GM18511 (cell line): ENCODE measurements around the gene MYCBPAP.

Experiments
- ATAC-seq: cut with Tn5 transposase; IDR thresholded peaks from one replicate; pipeline ENCODE4 v1.9.1; 2021; ENCODE audit warnings: mild to moderate bottlenecking, moderate library complexity; ENCODE audit not compliant: unreplicated experiment

Gene MYCBPAP

GRCh38 chr17:50507871-50508572 is at the start of gene MYCBPAP:
Gene MYCBPAP (plus strand): TSS chr17:50508439. CDS start chr17:50508675, 236 bp downstream.
- no peak for ATAC-seq

DNA sequence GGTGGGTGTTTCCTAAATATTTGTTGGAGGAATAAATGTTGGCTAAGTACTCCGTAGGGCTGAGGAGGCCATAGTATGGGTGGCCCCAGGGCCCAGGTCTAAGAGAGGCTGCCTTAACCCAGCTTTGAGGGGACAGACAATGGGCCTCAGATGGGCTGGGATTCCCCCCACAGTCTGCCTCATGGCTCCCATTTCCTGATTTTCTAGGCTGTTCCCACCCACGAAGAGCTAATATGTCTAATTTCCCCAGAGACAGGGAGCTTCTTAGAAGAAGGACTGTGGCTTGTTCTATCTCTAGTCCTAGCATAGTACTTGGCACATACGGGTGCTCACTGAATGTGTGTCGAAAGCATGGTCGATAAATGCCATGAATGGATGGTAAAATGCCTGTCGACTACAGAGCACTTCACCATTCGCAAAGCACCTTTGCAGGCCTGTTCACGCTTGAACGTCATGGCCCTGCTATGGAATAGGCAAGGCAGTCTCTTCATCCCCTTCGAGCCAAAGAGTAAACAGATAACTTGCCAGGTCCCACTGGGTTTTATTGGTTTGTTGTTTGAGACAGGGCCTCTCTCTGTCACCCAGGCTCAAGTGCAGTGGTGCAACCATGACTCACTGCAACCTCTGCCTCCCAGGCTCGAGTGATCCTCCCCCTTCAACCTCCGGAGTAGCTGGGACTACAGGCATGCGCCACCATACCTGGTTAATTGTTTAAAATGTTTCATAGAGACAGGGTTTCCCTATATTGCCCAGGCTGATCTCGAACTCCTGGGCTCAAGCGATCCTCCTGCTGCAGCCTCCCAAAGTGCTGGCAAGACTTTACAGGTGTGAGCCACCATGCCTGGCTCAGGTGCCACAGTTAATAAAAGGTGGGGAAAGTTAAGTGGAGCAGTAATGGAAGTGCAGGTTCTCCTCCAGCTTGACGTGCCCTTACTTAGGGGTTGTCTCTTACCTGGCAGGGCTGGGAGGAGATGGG is 49.2 kb upstream of the MYCBPAP start:
- no peak for ATAC-seq

DNA sequence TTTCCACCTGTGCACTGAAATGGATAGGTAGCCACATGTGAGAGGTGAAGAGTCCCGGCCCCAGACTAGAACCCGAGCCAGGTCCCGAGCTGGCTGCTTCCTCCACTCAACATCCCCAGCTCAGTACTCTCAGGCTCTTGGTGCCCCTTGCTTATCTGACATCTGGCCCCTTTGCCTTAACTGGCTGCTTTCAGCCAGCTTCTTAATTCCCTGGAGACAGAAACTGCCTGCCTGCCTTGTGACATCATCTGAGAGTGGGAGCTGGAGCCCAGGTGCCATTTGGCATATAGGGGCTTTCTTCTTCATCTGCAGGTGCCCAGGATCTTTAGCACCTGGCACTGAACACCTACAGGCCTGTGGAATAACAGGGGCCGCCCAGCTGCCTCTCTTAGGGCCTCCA is 48.5 kb upstream of the MYCBPAP start:
- ATAC-seq = no peak

- ATAC-seq = no peak
Measured at GRCh38 chr17:50460831-50461526, 47.3 kb upstream of the MYCBPAP start.

DNA sequence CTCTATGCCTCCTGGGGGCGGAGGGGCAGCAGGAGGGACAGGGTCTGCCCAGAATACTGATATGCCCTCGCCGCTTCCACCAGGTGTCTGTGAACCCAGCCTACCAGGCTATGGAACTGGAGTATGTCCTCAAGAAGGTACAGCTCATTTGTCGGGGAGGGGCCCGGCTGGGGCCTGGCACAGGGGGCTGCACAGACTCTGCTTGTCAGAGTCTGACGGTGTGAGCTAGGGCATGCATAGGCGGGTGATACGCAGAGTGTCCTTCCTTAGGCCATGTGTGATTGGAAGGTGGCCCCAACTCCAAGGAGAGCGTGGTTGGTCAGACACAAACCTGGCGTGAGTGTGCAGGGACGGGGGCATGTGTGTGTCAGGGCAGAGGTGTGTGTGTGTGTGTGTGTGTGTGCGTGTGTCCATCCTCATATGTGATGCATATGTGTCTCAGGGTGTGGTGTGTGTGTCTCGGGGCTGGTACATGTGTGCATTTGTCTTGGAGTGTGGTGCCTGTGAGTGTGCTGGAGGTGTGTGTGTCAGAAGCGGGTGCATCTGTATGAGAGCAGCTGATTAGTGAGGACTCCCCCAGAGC is 46.6 kb upstream of the MYCBPAP start:
- no peak for ATAC-seq

DNA sequence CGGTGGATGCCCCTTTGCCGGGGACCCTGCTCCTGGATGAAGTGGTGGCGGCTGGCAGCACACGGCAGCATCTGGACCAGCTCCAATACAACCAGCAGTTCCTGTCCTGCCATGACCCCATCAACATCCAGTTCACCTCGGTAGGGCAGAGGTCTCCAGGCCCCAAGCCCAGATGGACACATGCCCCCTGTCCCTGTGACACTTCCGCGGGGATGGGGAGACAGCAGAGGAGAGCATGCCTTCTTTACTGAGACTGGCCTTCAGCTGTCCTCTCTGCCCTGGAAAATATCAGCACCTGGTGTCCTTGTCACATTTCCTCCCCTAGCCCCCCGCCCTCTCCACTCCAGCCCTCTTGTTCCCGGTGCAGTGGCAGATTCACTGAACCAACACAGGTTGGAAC is 45.8 kb upstream of the MYCBPAP start:
- no peak for ATAC-seq

DNA sequence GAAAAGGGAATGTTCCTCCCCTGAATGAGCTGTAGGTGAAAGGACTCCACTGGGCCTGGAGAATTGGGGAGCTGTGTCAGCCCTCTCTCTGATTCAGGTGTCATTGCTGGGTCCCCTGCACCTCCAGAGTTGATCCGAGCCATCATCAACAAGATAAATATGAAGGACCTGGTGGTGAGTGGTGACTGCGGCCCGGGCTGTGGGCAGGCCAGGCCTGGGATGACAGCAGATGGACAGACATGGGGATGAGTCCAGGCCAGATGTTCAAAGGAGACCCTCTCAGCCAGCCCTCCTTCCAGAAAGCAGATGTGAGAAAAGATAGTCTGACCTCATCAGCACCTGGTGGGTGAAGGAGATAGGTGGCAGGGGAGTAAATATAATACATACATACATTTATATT is 44.1 kb upstream of the MYCBPAP start:
- ATAC-seq = no peak

- ATAC-seq = no peak
Measured at GRCh38 chr17:50464736-50465135, 43.5 kb upstream of the MYCBPAP start.

DNA sequence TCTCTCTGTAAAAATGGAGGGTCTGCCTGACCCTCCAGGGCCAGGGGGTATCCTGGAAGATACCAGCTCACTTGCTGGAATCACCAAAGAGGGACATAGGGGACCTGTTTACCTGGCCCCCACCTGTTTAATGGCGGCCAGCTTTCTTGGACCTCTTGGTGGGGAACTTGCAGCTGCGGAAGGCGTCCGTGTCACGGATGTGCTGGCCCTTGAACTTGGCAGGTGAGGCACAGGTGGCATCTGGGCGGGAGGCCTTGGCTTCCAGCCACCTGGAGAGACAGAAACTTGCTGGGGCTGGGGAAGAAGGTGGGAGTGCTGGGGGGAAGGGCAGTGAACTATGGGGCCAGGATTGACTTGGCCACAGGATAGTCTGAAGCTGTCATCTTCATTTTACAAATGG is 43.1 kb upstream of the MYCBPAP start:
- ATAC-seq = no peak

DNA sequence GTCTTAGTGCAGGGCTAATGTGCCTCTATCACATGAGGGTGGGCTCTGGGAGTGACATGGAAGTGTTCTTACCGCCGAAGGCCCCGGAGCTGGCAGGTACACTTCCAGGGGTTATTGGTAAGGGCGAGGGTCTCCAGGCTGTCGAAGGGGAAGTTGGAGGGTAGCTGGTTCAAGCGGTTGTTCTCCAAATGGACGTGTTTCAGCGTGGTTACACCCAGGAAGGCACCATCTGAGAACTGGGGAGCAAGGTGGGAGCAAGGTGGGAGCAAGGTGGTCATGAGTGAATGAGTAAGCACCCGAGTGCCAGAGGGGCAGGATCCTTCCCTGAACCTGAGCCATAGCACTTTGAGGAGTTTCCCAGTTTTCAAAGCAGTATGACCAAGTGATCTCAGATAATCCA is 42.6 kb upstream of the MYCBPAP start:
- ATAC-seq = no peak

DNA sequence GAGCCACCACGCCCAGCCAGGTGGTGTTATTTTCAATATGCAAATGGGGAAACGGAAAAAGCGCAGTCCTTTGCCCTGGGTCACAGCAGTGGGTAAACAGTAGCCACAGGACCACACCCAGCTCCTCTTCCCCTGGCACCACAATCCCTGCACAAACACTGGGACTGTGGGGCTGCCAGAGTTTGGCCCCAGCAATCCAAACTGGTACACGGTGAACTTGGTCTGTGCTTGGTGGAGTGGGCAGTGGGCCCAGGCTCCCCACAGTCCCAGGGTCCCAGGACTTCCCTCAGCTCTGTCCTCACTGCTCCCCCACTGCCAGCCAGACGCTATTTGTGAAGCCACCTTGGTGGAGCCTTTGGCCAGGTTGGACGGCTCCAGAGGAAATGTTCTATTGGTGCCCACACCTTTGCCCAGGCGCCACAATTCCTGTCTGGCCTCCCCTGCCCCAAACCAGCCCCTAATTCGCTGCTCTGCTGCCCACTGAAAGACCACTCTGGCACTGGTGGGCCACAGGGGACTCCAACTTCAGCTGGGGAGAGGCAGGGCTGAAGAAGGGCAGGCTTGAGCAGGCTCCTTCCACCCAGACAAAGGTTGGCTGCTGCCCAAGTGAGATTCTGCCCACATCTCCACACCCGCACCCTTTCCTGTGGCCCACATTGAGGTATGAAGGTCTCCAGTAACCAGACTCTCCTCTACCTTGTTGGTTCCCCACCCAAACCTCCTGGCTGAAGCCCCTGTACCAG is 41.7 kb upstream of the MYCBPAP start:
- ATAC-seq = no peak

DNA sequence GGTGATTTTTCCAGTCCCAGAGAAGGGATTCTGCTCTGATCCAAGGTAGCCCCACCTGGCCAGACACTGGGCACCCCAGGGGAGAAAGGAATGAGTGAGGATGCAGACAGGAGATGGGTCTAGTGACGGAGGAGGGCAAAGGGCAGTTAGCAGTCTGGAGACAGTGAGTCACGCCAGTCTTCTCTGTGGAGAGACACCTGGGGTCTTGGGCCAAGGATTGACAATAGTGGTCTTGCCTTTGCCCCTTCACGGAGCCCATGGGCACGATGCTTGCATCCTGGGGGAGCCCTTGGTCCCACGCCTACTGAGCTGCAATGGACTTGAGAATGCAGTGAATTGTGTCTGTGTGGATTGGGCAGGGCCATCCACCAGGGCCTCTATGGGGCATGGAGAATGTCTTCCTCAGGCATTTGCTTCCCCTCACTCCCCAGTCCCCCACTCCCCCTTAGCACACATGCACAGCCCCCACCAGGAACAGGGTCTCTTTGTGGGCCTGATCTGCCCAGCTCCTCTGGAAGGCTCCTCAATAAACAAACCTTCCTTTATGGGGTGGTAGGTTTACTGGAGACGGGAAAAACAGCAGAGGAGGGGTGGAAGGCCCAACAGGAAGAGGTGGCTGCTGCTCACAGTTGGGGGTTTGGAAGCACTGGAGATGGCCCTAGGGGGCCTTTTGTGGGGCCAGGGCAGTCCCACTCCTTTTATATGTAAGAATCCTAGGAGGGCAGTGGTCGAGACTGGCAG is 41.0 kb upstream of the MYCBPAP start:
- no peak for ATAC-seq

GRCh38 chr17:50467855-50468303 is 40.4 kb upstream of the MYCBPAP start:
- no peak for ATAC-seq

DNA sequence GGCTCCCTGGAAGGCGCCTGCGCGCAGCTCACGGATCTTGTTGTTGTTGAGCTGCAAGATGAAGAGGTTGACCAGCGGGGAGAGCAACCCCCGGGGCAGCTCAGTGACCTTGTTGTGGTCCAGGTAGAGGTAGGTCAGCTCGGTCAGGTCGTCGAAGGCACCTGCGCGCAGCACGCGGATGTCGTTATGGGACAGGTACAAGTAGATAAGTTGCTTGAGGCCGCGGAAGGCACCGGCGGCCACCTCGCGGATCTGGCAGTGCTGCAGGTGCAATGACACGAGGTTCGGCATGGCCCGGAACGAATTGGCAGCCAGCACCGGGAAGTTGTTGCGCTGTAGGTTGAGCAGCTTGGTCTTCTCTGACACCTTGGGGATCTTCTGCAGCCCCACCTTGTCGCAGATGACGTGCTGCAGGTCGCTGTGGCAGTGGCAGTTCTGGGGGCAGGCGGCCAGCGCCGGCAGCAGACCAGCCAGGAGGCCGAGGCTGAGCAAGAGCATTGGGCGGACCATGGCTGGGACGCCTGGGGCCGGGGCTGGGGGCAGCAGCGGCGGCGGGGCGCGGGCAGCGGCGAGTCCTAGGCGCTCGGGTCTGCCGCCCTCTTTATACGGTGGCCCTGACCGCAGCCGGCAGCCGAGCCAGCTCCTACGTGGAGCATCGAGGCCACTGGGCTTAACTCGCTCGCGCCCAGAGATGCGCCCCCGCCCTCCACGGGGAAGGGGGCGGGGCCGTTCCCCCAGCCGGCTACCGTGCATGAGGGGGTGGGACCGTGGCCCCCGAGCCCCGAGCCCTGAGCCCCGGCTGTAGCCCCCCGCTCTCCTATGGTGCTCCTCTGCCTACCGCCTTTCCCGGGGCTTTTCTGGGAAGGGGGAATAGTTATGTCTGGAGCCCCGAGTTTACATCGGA is 39.7 kb upstream of the MYCBPAP start, which contains the start of gene CHAD:
Gene CHAD (minus strand): TSS at position 577 of the 904 bp plus-strand sequence. CDS start 67 bp downstream, at position 510.
- no peak for ATAC-seq

DNA sequence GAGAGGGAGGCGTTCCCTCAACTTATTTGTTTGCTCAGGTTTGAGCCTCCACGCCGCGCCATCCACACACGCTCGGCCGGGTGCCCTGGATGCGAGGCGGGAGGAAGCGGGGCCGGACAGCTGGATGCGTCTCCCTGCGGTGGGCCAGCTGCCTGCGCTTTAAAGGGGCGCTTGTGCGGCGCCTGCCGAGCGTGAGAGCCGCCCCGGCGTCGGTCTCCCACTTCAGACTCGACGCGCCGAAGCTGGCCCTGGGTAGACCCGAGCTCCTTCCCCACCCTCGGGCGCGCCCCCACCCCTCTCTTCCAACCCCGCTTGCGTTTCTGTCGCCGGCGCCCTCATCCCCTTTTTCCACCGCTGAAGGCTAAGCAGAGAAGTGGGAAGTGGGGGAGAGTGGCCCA is 39.0 kb upstream of the MYCBPAP start:
- ATAC-seq = no peak

GRCh38 chr17:50469671-50470305 is 38.5 kb upstream of the MYCBPAP start:
- no peak for ATAC-seq

DNA sequence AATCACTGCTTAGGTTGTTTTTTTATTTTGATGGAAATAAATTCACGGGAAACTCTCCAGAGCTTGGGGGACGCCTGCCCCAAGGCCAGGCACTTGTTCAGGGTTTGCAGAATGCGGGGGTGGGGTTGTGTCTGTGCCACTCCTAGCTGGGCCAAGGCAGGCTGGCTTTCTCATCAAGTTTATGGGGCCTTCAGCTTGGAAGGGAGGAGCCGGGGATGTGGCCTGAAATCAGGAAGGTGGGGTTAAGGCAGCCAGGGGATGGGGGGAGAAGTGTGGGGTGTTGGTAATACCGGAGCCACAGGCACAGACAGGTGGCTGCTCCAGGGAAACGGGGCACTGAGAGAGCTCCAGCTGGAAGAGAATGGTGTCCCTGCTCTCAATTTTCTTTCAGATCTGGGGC is 37.8 kb upstream of the MYCBPAP start:
- no peak for ATAC-seq
